Liver (tissue), 9 donors: ENCODE measurements around the gene RBMS3. TPM values are rescaled to one million over a fixed set of nuclear protein-coding genes. Genes with fewer than 3 reads are reported as not detected.

Experiments used
- DNase-seq: peaks from one replicate; pipeline ENCODE4 v3.0.0-alpha.2; 2017; ENCODE audit warnings: low spot score
- H3K27ac ChIP-seq, 2 donors: one replicate each; pipeline ENCODE4 v1.7.0; 2013; ENCODE audit warnings: inconsistent platforms in 2 of 2, low read length in 2 of 2, control low read depth in 1 of 2, low read depth in 1 of 2, mild to moderate bottlenecking in 1 of 2
- H3K27me3 ChIP-seq, 4 donors: one replicate each; pipeline versions ENCODE4 v1.6.1 to v1.7.0; 2013; ENCODE audit warnings: low read length in 3 of 4, inconsistent platforms in 1 of 4, mild to moderate bottlenecking in 1 of 4, moderate library complexity in 1 of 4; ENCODE audit not compliant: control insufficient read depth in 4 of 4, insufficient read depth in 4 of 4
- H3K36me3 ChIP-seq, 4 donors: one replicate each; pipeline versions ENCODE4 v1.6.1 to v1.7.0; 2013; ENCODE audit warnings: low read length in 3 of 4, mild to moderate bottlenecking in 3 of 4, low read depth in 1 of 4, moderate library complexity in 1 of 4; ENCODE audit not compliant: control insufficient read depth in 4 of 4, insufficient read depth in 3 of 4
- H3K4me1 ChIP-seq, 4 donors: one replicate each; pipeline versions ENCODE4 v1.6.1 to v1.7.0; 2013; ENCODE audit warnings: low read length in 3 of 4, mild to moderate bottlenecking in 3 of 4, moderate library complexity in 1 of 4; ENCODE audit not compliant: control insufficient read depth in 4 of 4, insufficient read depth in 4 of 4
- H3K4me3 ChIP-seq, 3 donors: one replicate each; pipeline versions ENCODE4 v1.6.1 to v1.7.0; 2013; ENCODE audit warnings: low read length in 3 of 3, control low read depth in 1 of 3, low read depth in 1 of 3, mild to moderate bottlenecking in 1 of 3
- H3K9ac ChIP-seq, 2 donors: one replicate each; pipeline ENCODE4 v1.7.0; 2013; ENCODE audit warnings: low read length in 2 of 2, mild to moderate bottlenecking in 2 of 2, moderate library complexity in 2 of 2, control low read depth in 1 of 2, low read depth in 1 of 2
- H3K9me3 ChIP-seq, 4 donors: one replicate each; pipeline versions ENCODE4 v1.6.1 to v1.7.0; 2013; ENCODE audit warnings: low read length in 3 of 4; ENCODE audit not compliant: control insufficient read depth in 4 of 4
- CTCF ChIP-seq: fragments of 150-350 bp; IDR thresholded peaks from 2 replicates; pipeline ENCODE4 v1.5.1; 2017; ENCODE audit warnings: improper control_type of control experiment, low read depth, low read length; ENCODE audit not compliant: missing input control
- EGR1 ChIP-seq, 2 donors: IDR thresholded peaks; 2 replicates each; pipeline ENCODE4 v1.6.1; 2016 to 2018; ENCODE audit warnings: antibody characterized with exemption in 2 of 2, low read depth in 2 of 2
- FOXA1 ChIP-seq: IDR thresholded peaks from 2 replicates; pipeline ENCODE4 v1.6.1; 2016; ENCODE audit warnings: antibody characterized with exemption
- FOXA2 ChIP-seq: IDR thresholded peaks from 2 replicates; pipeline ENCODE4 v1.6.1; 2016; ENCODE audit warnings: antibody characterized with exemption
- GABPA ChIP-seq, 2 donors: IDR thresholded peaks in 1 of 2; conservative IDR thresholded peaks in 1 of 2; 2 replicates each; pipeline ENCODE4 v1.6.1; 2016; ENCODE audit warnings: antibody characterized with exemption in 2 of 2, mild to moderate bottlenecking in 1 of 2, moderate library complexity in 1 of 2
- HNF4A ChIP-seq, 2 donors: conservative IDR thresholded peaks; 2 replicates each; pipeline ENCODE4 v1.6.1; 2016; ENCODE audit warnings: antibody characterized with exemption in 2 of 2, mild to moderate bottlenecking in 2 of 2
- HNF4G ChIP-seq: IDR thresholded peaks from 2 replicates; pipeline ENCODE4 v1.6.1; 2016; ENCODE audit warnings: antibody characterized with exemption
- JUND ChIP-seq, 2 donors: IDR thresholded peaks; 2 replicates each; pipeline ENCODE4 v1.6.1; 2016; ENCODE audit warnings: antibody characterized with exemption in 2 of 2
- NR2F2 ChIP-seq: IDR thresholded peaks from 2 replicates; pipeline ENCODE4 v1.6.1; 2016; ENCODE audit warnings: antibody characterized with exemption
- RAD21 ChIP-seq, 2 donors: IDR thresholded peaks; 2 replicates each; pipeline ENCODE4 v1.6.1; 2016; ENCODE audit warnings: antibody characterized with exemption in 2 of 2, mild to moderate bottlenecking in 2 of 2
- RXRA ChIP-seq, 2 donors: IDR thresholded peaks; 2 replicates each; pipeline ENCODE4 v1.6.1; 2017 to 2018; ENCODE audit warnings: antibody characterized with exemption in 2 of 2, mild to moderate bottlenecking in 1 of 2
- SP1 ChIP-seq: IDR thresholded peaks from 2 replicates; pipeline ENCODE4 v1.6.1; 2018; ENCODE audit warnings: antibody characterized with exemption, mild to moderate bottlenecking
- TAF1 ChIP-seq: conservative IDR thresholded peaks from 2 replicates; pipeline ENCODE4 v1.6.1; 2016; ENCODE audit warnings: antibody characterized with exemption, mild to moderate bottlenecking
- YY1 ChIP-seq: IDR thresholded peaks from 2 replicates; pipeline ENCODE4 v1.6.1; 2016; ENCODE audit warnings: antibody characterized with exemption, mild to moderate bottlenecking
- WGBS: extraction: QIAGEN DNeasy Blood & Tissue Kit; methylation state at CpG from one replicate; pipeline ENCODE4 v1.1.7; 2013; 5-methylcytosine and 5-hydroxymethylcytosine counted together
- polyA plus RNA-seq, 2 donors: library from polyadenylated mRNA; stranded (reverse) in 1 of 2; unstranded in 1 of 2; fragments of 200-250 nt in 1 of 2; fragments of >200 nt in 1 of 2; fragmentation: Nextera tagmentation in 1 of 2; extraction: Ambion mirVana in 1 of 2; gene quantifications; one replicate each; pipeline versions ENCODE4 v1.2.1 to v1.2.3, GENCODE V29; 2013 to 2015
- total RNA-seq, 2 donors: library from RNA; depleted of rRNA; stranded (reverse); fragments of >200 nt; gene quantifications; one replicate each; pipeline ENCODE4 v1.2.3, GENCODE V29; 2014
- TF ChIP-seq, protein P1 (sequence below): IDR thresholded peaks from 2 replicates; pipeline ENCODE4 v1.6.1; 2016; ENCODE audit warnings: antibody characterized with exemption
- TF ChIP-seq, protein P2 (sequence below): IDR thresholded peaks from 2 replicates; pipeline ENCODE4 v1.6.1; 2016; ENCODE audit warnings: antibody characterized with exemption
- TF ChIP-seq, protein P3 (sequence below): IDR thresholded peaks from 2 replicates; pipeline ENCODE4 v1.6.1; 2016; ENCODE audit warnings: antibody characterized with exemption
- donor health status: healthy.
- donor health status: healthy.
- donor health status: healthy.
- donor health status: healthy.
- donor health status: healthy.

Gene RBMS3
- total and polyA plus RNA-seq, 4 donors = 1.2 to 14.9 (median 9.3) TPM

- peaks cover 0 to 3% (median 0%) of the 10 kb centered on the region in 4 donors for H3K27me3 ChIP-seq
- TF ChIP-seq FOXA2 (peak; percentile 10), HNF4A (conservative IDR thresholded peaks at IDR 0.05) (peak; percentile 27 to 29), RXRA (IDR thresholded peaks at IDR 0.05) (no peak)
These were observed 9.4 kb upstream of the RBMS3 start for GRCh38 chr3:29271475-29271874.

GRCh38 chr3:29274667-29275066 lies 6.2 kb upstream of the RBMS3 start:
- H3K27ac ChIP-seq = no peak overlapping the region
- TF ChIP-seq FOXA2 (no peak), YY1 (no peak), NR2F2 (no peak), SP1 (no peak), GABPA (IDR thresholded peaks at IDR 0.05 in 1 of 2, conservative IDR thresholded peaks at IDR 0.05 in 1 of 2) (no peak), HNF4G (no peak), EGR1 (IDR thresholded peaks at IDR 0.05; ENCODE audit: low read depth in 2 of 2) (no peak), FOXA1 (no peak), CTCF (no peak)
- TF ChIP-seq, protein P1, sequence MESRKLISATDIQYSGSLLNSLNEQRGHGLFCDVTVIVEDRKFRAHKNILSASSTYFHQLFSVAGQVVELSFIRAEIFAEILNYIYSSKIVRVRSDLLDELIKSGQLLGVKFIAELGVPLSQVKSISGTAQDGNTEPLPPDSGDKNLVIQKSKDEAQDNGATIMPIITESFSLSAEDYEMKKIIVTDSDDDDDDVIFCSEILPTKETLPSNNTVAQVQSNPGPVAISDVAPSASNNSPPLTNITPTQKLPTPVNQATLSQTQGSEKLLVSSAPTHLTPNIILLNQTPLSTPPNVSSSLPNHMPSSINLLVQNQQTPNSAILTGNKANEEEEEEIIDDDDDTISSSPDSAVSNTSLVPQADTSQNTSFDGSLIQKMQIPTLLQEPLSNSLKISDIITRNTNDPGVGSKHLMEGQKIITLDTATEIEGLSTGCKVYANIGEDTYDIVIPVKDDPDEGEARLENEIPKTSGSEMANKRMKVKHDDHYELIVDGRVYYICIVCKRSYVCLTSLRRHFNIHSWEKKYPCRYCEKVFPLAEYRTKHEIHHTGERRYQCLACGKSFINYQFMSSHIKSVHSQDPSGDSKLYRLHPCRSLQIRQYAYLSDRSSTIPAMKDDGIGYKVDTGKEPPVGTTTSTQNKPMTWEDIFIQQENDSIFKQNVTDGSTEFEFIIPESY = no peak
- TF ChIP-seq, protein P2, sequence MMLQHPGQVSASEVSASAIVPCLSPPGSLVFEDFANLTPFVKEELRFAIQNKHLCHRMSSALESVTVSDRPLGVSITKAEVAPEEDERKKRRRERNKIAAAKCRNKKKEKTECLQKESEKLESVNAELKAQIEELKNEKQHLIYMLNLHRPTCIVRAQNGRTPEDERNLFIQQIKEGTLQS = no peak
- TF ChIP-seq, protein P3, sequence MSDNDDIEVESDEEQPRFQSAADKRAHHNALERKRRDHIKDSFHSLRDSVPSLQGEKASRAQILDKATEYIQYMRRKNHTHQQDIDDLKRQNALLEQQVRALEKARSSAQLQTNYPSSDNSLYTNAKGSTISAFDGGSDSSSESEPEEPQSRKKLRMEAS = no peak
- 95% methylated on average over 3 of the region's 3 CpGs for WGBS

More at GRCh38 chr3:29271475-29271874, 9.4 kb upstream of the RBMS3 start:
- no peak overlapping the region for H3K9ac ChIP-seq
- H3K36me3 ChIP-seq = no peaks in the 10 kb centered on the region
- no peak for DNase-seq
- H3K27ac ChIP-seq = no peak overlapping the region
- WGBS = 48% methylated on average over 3 of the region's 3 CpGs
- no peaks in the 10 kb centered on the region for H3K9me3 ChIP-seq
- no peak overlapping the region for H3K4me3 ChIP-seq
- peaks cover 0 to 6% (median 3%) of the 10 kb centered on the region in 4 donors for H3K4me1 ChIP-seq

DNA sequence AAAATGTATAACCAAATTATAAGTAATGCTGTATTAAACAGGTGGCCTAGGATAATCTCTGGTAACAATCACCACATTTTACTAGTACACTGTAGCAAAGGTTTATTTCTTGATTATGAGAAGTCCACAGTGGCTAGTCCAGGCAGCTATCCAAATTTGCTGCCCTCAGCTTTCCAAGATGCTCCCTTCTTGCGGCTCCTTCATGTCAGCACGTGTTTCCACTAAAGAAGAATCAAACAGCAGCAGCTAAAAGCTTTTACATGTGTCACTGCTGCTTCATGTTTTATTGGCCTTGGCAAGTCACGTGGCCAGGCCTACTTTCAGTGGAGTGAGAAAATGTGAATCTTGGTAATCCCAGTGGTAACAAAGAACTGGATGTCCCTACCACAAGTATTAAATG lies 5.6 kb upstream of the RBMS3 start:
- no peak overlapping the region for H3K9ac ChIP-seq
- peaks cover 0 to 6% (median 3%) of the 10 kb centered on the region in 4 donors for H3K4me1 ChIP-seq
- H3K36me3 ChIP-seq = no peaks in the 10 kb centered on the region
- H3K27ac ChIP-seq = no peak overlapping the region
- no peaks in the 10 kb centered on the region for H3K9me3 ChIP-seq
- no peak overlapping the region for H3K4me3 ChIP-seq
- H3K27me3 ChIP-seq = peaks cover 0 to 5% (median under 1%) of the 10 kb centered on the region in 4 donors
- 74% methylated on average over 3 of the region's 3 CpGs for WGBS
- no peak for DNase-seq
- TF ChIP-seq FOXA1 (no peak), YY1 (no peak), SP1 (no peak), GABPA (IDR thresholded peaks at IDR 0.05 in 1 of 2, conservative IDR thresholded peaks at IDR 0.05 in 1 of 2) (no peak), RAD21 (IDR thresholded peaks at IDR 0.05) (no peak), CTCF (no peak), HNF4G (no peak), RXRA (IDR thresholded peaks at IDR 0.05) (no peak), NR2F2 (no peak), HNF4A (conservative IDR thresholded peaks at IDR 0.05) (no peak), JUND (IDR thresholded peaks at IDR 0.05) (no peak), TAF1 (no peak)
- TF ChIP-seq, protein P2 = no peak
- TF ChIP-seq, protein P1 = no peak

More at GRCh38 chr3:29274667-29275066, 6.2 kb upstream of the RBMS3 start:
- Histone ChIP-seq H3K9me3 (no peaks in the 10 kb centered on the region), H3K9ac (no peak overlapping the region), H3K27me3 (peaks cover 0 to 5% (median 1%) of the 10 kb centered on the region in 4 donors), H3K36me3 (no peaks in the 10 kb centered on the region), H3K4me3 (no peak overlapping the region), H3K4me1 (peaks cover 0 to 6% (median 3%) of the 10 kb centered on the region in 4 donors)
- DNase-seq = no peak
